GM19351 (cell line): ENCODE data around the gene DAND5.
A peak's percentile ranks its signal among the peaks of the same experiment; 100 is the strongest.
"Not testable (repeated sequence)": the region's sequence is repeated elsewhere in the genome, so short reads cannot be mapped to it uniquely, and the experiment has no call there.

Source experiments
- ATAC-seq: cut with Tn5 transposase; IDR thresholded peaks from one replicate; pipeline ENCODE4 v1.9.1; 2021; ENCODE audit warnings: mild to moderate bottlenecking, moderate library complexity; ENCODE audit not compliant: unreplicated experiment

Gene DAND5

GRCh38 chr19:12945479-12946091 is 23.8 kb upstream of the DAND5 start, which contains the start of gene RAD23A:
TSS of gene RAD23A (plus strand) at chr19:12945862. CDS start at chr19:12945949, 87 bp downstream.
- ATAC-seq: peak; percentile 64

GRCh38 chr19:12946092-12946721 is 23.2 kb upstream of the DAND5 start:
- ATAC-seq: peak; percentile 36

DNA sequence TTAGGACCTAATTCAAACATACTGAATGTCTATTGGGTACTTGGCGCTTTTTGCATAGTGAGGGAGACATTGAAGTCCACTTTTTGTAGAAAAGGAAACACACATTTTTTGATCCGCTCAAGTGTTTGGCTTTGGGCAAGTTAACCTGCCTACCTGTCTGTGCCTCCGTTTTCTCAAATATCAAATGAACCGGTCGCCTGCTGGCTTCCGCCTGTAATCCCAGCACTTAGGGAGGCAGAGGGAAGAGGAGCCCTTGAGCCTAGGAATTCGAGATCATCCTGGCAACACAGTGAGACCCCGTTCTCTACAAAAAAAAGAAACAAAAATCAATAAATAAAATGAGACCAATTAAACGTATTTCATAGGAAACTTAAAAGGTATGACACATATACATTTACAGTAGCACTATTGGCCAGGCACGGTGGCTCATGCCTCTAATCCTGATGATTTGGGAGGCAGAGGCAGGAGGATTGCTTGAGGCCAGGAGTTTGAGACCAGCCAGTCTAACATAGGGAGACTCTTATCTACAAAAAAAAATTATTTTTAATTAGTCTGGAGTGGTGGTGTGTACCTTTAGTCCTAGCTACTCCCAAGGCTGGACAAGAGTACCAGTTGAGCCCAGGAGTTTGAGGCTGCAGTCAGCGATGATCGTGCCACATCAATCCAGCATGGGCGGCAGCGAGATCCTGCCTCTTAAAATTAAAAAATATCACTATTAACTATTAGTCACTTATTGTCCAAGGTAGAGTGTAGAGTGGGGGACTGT is 22.5 kb upstream of the DAND5 start:
- ATAC-seq: no peak

DNA sequence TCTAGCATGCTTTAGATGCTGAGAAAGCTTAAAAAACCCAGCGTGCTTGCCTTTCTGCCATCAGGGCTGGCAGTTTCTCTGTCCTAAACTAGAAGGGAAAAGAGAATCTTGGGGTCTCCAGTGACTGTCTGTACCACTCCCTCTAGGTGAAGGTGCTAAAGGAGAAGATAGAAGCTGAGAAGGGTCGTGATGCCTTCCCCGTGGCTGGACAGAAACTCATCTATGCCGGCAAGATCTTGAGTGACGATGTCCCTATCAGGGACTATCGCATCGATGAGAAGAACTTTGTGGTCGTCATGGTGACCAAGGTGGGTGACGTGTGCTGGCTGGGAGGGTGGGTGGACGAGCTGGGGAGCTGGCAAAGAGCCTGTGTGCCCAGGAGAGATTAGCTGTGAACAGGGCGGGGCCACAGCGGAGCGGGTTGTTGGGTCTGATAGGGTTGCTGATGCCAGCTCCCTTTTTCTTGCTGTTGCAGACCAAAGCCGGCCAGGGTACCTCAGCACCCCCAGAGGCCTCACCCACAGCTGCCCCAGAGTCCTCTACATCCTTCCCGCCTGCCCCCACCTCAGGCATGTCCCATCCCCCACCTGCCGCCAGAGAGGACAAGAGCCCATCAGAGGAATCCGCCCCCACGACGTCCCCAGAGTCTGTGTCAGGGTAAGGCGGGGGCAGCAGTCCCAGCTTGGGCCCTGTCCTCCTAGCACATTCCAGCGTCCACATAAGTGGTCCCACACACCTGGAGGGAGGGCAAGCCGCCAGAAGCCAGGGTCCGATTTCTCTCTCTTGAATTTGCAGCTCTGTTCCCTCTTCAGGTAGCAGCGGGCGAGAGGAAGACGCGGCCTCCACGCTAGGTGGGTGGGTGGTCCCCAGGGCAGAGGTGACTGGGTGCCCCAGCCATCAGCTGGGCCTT is 21.4 kb upstream of the DAND5 start:
- ATAC-seq: no peak

DNA sequence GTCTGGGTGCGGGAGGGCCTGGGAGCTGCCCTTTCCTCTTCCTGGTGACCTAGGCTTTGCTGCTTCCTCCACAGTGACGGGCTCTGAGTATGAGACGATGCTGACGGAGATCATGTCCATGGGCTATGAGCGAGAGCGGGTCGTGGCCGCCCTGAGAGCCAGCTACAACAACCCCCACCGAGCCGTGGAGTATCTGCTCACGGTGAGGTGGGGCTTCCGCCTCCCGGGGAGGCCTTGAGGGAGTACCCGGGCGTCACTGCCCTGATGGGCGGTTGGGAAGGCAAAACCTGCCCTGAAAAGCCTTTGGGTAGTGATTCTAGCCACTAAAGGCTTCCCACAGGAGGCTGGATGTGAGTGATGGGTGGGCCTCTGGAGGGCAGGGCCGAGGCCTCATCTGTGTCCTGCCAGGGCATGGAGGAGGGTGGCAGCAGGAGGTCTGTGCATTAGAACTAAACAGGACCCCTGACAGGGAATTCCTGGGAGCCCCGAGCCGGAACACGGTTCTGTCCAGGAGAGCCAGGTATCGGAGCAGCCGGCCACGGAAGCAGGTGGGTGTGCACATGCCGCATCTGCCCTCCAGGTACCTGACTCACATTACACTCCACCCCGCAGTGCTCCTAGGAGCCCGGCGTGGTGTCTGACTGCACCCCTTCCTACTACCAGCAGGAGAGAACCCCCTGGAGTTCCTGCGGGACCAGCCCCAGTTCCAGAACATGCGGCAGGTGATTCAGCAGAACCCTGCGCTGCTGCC is 20.6 kb upstream of the DAND5 start:
- no peak for ATAC-seq

GRCh38 chr19:12949363-12950283 is 19.8 kb upstream of the DAND5 start:
- no peak for ATAC-seq

GRCh38 chr19:12952050-12952449 is 17.3 kb upstream of the DAND5 start:
- ATAC-seq: not testable (repeated sequence)

DNA sequence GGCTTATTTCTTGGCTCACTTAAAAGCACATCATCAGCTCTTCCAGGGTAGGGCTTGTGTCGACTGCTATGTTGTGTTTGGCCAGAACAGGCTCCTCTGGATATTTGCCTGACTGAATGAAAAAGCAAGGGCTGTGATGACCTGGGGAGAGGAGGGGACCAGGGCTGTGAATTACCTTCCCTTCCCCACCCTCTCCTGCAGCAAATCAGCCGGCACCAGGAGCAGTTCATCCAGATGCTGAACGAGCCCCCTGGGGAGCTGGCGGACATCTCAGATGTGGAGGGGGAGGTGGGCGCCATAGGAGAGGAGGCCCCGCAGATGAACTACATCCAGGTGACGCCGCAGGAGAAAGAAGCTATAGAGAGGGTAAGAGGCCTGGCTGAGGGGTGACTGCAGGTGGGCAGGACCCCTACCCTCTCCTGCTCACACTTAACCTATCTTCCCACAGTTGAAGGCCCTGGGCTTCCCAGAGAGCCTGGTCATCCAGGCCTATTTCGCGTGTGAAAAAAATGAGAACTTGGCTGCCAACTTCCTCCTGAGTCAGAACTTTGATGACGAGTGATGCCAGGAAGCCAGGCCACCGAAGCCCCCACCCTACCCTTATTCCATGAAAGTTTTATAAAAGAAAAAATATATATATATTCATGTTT is 16.8 kb upstream of the DAND5 start:
- ATAC-seq: no peak

GRCh38 chr19:12953138-12953798 is 16.1 kb upstream of the DAND5 start:
- ATAC-seq: no peak

DNA sequence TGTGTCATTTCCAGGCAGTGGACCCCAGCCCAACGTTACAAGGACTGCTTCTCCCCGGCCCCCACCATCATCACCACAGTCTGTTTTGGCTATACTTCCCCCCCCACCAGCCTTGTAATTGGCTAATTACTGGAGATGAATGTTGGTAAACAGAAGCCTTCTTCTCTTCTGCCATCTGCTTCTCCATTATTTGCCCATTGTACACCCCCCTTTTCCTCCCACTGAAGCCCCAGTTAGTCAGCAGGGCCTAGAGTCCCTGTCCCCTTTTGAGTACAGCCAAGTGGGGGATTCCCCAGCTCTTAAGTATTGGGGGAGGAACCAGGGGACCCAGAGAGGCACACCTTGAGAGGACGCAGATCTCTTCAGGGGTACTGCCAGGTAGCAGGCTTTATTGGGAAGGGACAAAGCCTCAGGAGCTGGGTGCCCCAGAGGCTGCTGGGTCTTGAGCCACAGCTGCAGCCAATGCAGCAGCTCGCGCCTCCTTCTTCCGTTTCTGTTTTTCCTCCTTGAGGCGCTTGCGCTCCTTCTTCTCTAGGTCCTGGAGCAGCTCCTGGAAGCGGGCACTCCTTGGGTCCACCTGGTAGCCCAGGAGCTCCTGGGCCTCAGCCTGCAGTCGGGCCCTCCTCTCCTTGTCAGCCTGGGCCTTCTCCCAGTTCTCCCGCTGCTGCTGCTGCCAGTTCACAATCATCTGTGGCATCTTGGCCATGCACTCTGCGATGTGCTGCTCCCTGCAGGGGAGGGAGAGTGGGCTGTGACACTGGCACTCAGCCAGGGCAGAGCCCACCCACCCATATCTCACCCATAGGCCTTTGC is 15.4 kb upstream of the DAND5 start:
- ATAC-seq: no peak

DNA sequence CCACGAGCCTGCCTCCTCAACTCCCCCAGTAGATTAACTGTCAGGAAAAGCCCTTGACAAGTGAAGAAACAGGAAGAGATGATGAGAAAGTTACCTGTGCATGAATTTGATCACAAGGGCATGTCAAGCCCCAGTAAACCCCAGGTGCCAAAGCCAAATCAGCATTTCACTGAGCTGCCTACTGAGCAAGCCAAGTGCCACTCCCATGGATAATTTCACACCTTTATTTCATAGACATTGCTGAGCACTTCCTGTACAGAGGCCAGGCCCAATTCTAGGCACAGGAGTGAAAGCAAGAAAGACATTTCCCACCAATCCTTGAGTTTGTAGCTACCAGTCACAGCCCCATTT is 14.8 kb upstream of the DAND5 start:
- no peak for ATAC-seq

GRCh38 chr19:12955575-12955974 is 13.8 kb upstream of the DAND5 start:
- not testable (repeated sequence) for ATAC-seq

GRCh38 chr19:12955996-12956395 is 13.4 kb upstream of the DAND5 start:
- ATAC-seq: no peak

DNA sequence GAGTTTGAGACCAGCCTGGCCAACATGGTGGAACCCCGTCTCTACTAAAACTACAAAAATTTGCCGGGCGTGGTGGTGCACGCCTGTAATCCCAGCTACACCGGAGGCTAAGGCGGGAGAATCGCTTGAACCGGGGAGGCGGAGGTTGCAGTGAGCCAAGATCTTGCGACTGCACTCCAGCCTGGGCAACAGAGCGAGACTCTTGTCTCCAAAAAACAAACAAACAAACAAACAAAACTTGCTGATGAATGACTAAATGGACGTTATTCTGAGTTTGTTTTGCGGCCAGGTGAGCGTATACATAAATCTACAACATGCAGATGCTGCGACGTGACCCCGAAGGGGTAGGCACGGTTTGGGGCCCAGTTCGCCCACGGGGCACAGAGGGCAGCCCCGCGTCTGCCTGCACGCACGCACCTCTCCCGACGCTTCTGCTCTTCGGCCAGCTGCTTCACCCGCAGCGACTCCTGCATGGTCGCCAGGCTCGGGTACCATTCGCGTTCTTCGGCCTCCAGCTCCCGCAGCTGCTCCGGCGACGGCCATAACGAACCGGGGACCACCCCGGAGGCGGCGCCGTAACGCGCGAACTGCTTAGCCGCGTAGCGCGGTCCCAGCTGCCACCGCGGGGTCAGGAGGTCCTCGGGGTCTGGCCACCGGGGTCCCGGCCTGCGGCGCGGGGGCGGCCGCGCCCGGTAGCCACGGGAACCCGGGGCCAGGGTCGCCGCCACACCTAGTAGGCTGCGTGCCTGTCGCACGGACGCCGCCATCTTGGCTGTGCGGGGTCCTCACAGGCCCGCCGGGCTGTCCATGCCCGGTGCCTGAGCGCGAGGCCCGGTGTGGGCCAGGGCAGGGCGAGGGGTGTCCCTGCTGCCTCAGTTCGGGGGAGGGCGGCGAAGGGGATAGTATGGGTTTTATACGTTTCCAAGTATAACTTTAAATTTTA is 12.7 kb upstream of the DAND5 start, which contains the start of gene GADD45GIP1:
GADD45GIP1 (minus strand) TSS at position 778 of the 943 bp plus-strand sequence; CDS start at position 767, 11 bp downstream.
- peak; percentile 45 for ATAC-seq

GRCh38 chr19:12957389-12957952 is 11.9 kb upstream of the DAND5 start:
- not testable (repeated sequence) for ATAC-seq

- no peak for ATAC-seq
Observed at GRCh38 chr19:12959481-12959880, 9.9 kb upstream of the DAND5 start.
